ENCODE measurements around the gene MAP4K1.
"Not testable (repeated sequence)": the region's sequence is repeated elsewhere in the genome, so short reads cannot be mapped to it uniquely, and the experiment has no call there.

Gene MAP4K1

GRCh38 chr19:38632476-38633213 is 14.9 kb upstream of the MAP4K1 start:
- no peaks in the 10 kb centered on the region for H3K27me3 ChIP-seq (ENCODE audit: insufficient read depth, low read length)
- no peak overlapping the region for H2BK5ac ChIP-seq (ENCODE audit: low read depth, low read length, poor library complexity)
- H2BK120ac ChIP-seq (ENCODE audit: insufficient read depth, low read length, poor library complexity): no peak overlapping the region
- no peak overlapping the region for H3K23ac ChIP-seq (ENCODE audit: low read length)
- no peak overlapping the region for H2AK5ac ChIP-seq (ENCODE audit: low read length)
- peaks cover 10 to 14% of the 10 kb centered on the region in 2 experiments for H3K4me1 ChIP-seq (ENCODE audit: control insufficient read depth in 1 of 2, insufficient read depth in 2 of 2, low read length in 2 of 2)
- H2AFZ ChIP-seq (ENCODE audit: insufficient read depth, low read length, poor library complexity): no peak overlapping the region
- H3K18ac ChIP-seq (ENCODE audit: low read length): no peak overlapping the region
- no peaks in the 10 kb centered on the region for H3K79me2 ChIP-seq (ENCODE audit: control insufficient read depth, insufficient read depth, low read length, poor library complexity)
- H3K4me2 ChIP-seq (ENCODE audit: low read length): no peak overlapping the region
- H3K14ac ChIP-seq (ENCODE audit: low read length): no peak overlapping the region
- no peak overlapping the region for H3K27ac ChIP-seq (ENCODE audit: low read depth, low read length)
- H4K91ac ChIP-seq (ENCODE audit: low read depth, low read length): no peak overlapping the region
- H3K9ac ChIP-seq (ENCODE audit: low read length): no peak overlapping the region
- peaks cover 5% of the 10 kb centered on the region for H3K79me1 ChIP-seq (ENCODE audit: low read length)
- WGBS (ENCODE audit: extremely low coverage, insufficient coverage, insufficient read length): no CpG with 5 or more reads among the region's 16 CpGs
- H4K8ac ChIP-seq (ENCODE audit: low read depth, low read length): no peak overlapping the region
- H3K4me3 ChIP-seq (ENCODE audit: low read depth, low read length): no peak overlapping the region
- no peak overlapping the region for H2BK12ac ChIP-seq (ENCODE audit: low read length)
- no peak overlapping the region for H4K12ac ChIP-seq (ENCODE audit: low read depth, low read length)
- DNase-seq: no peak
- no peaks in the 10 kb centered on the region for H3K9me3 ChIP-seq (ENCODE audit: insufficient read depth, low read depth, low read length)
- H3K4ac ChIP-seq (ENCODE audit: low read depth, low read length): no peak overlapping the region
- H3K36me3 ChIP-seq (ENCODE audit: control insufficient read depth in 1 of 2, insufficient read depth in 2 of 2, low read length in 2 of 2): peaks cover 40 to 44% of the 10 kb centered on the region in 2 experiments

- not testable (repeated sequence) for H3K9me3 ChIP-seq (ENCODE audit: insufficient read depth, low read depth, low read length); H3K27me3 ChIP-seq (ENCODE audit: insufficient read depth, low read length); H3K27ac ChIP-seq (ENCODE audit: low read depth, low read length); H4K8ac ChIP-seq (ENCODE audit: low read depth, low read length); H3K14ac ChIP-seq (ENCODE audit: low read length); H3K18ac ChIP-seq (ENCODE audit: low read length); H4K91ac ChIP-seq (ENCODE audit: low read depth, low read length); H3K9ac ChIP-seq (ENCODE audit: low read length); H2AFZ ChIP-seq (ENCODE audit: insufficient read depth, low read length, poor library complexity); H2AK5ac ChIP-seq (ENCODE audit: low read length); H3K4me3 ChIP-seq (ENCODE audit: low read depth, low read length); H3K23ac ChIP-seq (ENCODE audit: low read length); H3K4ac ChIP-seq (ENCODE audit: low read depth, low read length); H3K4me2 ChIP-seq (ENCODE audit: low read length); H2BK12ac ChIP-seq (ENCODE audit: low read length); H4K12ac ChIP-seq (ENCODE audit: low read depth, low read length); DNase-seq; H2BK5ac ChIP-seq (ENCODE audit: low read depth, low read length, poor library complexity); H3K79me2 ChIP-seq (ENCODE audit: control insufficient read depth, insufficient read depth, low read length, poor library complexity); H2BK120ac ChIP-seq (ENCODE audit: insufficient read depth, low read length, poor library complexity); H3K79me1 ChIP-seq (ENCODE audit: low read length)
- WGBS (ENCODE audit: extremely low coverage, insufficient coverage, insufficient read length): no CpG with 5 or more reads among the region's 7 CpGs
- H3K4me1 ChIP-seq (ENCODE audit: control insufficient read depth in 1 of 2, insufficient read depth in 2 of 2, low read length in 2 of 2): peaks cover 7 to 11% of the 10 kb centered on the region in 2 experiments
- peaks cover 47 to 50% of the 10 kb centered on the region in 2 experiments for H3K36me3 ChIP-seq (ENCODE audit: control insufficient read depth in 1 of 2, insufficient read depth in 2 of 2, low read length in 2 of 2)
These were observed 14.2 kb upstream of the MAP4K1 start for GRCh38 chr19:38631811-38632475.

- H2BK120ac ChIP-seq (ENCODE audit: insufficient read depth, low read length, poor library complexity); H2BK5ac ChIP-seq (ENCODE audit: low read depth, low read length, poor library complexity); H2AK5ac ChIP-seq (ENCODE audit: low read length); H3K18ac ChIP-seq (ENCODE audit: low read length); H4K8ac ChIP-seq (ENCODE audit: low read depth, low read length); H3K27me3 ChIP-seq (ENCODE audit: insufficient read depth, low read length); H3K4me2 ChIP-seq (ENCODE audit: low read length); H3K4me1 ChIP-seq (ENCODE audit: control insufficient read depth in 1 of 2, insufficient read depth in 2 of 2, low read length in 2 of 2); H3K14ac ChIP-seq (ENCODE audit: low read length); H3K23ac ChIP-seq (ENCODE audit: low read length); H3K9ac ChIP-seq (ENCODE audit: low read length); H3K4ac ChIP-seq (ENCODE audit: low read depth, low read length); H3K79me2 ChIP-seq (ENCODE audit: control insufficient read depth, insufficient read depth, low read length, poor library complexity); H2BK12ac ChIP-seq (ENCODE audit: low read length); H3K27ac ChIP-seq (ENCODE audit: low read depth, low read length); H3K9me3 ChIP-seq (ENCODE audit: insufficient read depth, low read depth, low read length); H4K12ac ChIP-seq (ENCODE audit: low read depth, low read length); DNase-seq; H2AFZ ChIP-seq (ENCODE audit: insufficient read depth, low read length, poor library complexity); H3K4me3 ChIP-seq (ENCODE audit: low read depth, low read length); H4K91ac ChIP-seq (ENCODE audit: low read depth, low read length); H3K79me1 ChIP-seq (ENCODE audit: low read length): not testable (repeated sequence)
- peaks cover 51 to 56% of the 10 kb centered on the region in 2 experiments for H3K36me3 ChIP-seq (ENCODE audit: control insufficient read depth in 1 of 2, insufficient read depth in 2 of 2, low read length in 2 of 2)
- no CpG with 5 or more reads among the region's 11 CpGs for WGBS (ENCODE audit: extremely low coverage, insufficient coverage, insufficient read length)
These were observed 13.5 kb upstream of the MAP4K1 start for GRCh38 chr19:38631301-38631700.

GRCh38 chr19:38629568-38629967 is 11.8 kb upstream of the MAP4K1 start:
- WGBS (ENCODE audit: extremely low coverage, insufficient coverage, insufficient read length): no CpG with 5 or more reads among the region's 6 CpGs
- peaks cover 2% of the 10 kb centered on the region for H3K9me3 ChIP-seq (ENCODE audit: insufficient read depth, low read depth, low read length)

More at GRCh38 chr19:38629568-38629967, 11.8 kb upstream of the MAP4K1 start:
- H2AK5ac ChIP-seq (ENCODE audit: low read length): no peak overlapping the region
- no peak overlapping the region for H2BK5ac ChIP-seq (ENCODE audit: low read depth, low read length, poor library complexity)
- peaks cover 55 to 61% of the 10 kb centered on the region in 2 experiments for H3K36me3 ChIP-seq (ENCODE audit: control insufficient read depth in 1 of 2, insufficient read depth in 2 of 2, low read length in 2 of 2)
- no peaks in the 10 kb centered on the region for H3K79me1 ChIP-seq (ENCODE audit: low read length)
- no peak overlapping the region for H3K4me2 ChIP-seq (ENCODE audit: low read length)
- no peak overlapping the region for H2AFZ ChIP-seq (ENCODE audit: insufficient read depth, low read length, poor library complexity)
- H4K12ac ChIP-seq (ENCODE audit: low read depth, low read length): no peak overlapping the region
- no peaks in the 10 kb centered on the region for H3K27me3 ChIP-seq (ENCODE audit: insufficient read depth, low read length)
- H4K8ac ChIP-seq (ENCODE audit: low read depth, low read length): no peak overlapping the region
- H3K14ac ChIP-seq (ENCODE audit: low read length): no peak overlapping the region
- no peak overlapping the region for H3K27ac ChIP-seq (ENCODE audit: low read depth, low read length)
- DNase-seq: no peak
- H3K79me2 ChIP-seq (ENCODE audit: control insufficient read depth, insufficient read depth, low read length, poor library complexity): no peaks in the 10 kb centered on the region
- H3K4me3 ChIP-seq (ENCODE audit: low read depth, low read length): no peak overlapping the region
- no peak overlapping the region for H3K18ac ChIP-seq (ENCODE audit: low read length)
- no peak overlapping the region for H4K91ac ChIP-seq (ENCODE audit: low read depth, low read length)
- H3K9ac ChIP-seq (ENCODE audit: low read length): no peak overlapping the region
- no peak overlapping the region for H2BK120ac ChIP-seq (ENCODE audit: insufficient read depth, low read length, poor library complexity)
- no peak overlapping the region for H3K23ac ChIP-seq (ENCODE audit: low read length)
- no peak overlapping the region for H2BK12ac ChIP-seq (ENCODE audit: low read length)
- no peak overlapping the region for H3K4ac ChIP-seq (ENCODE audit: low read depth, low read length)
- H3K4me1 ChIP-seq (ENCODE audit: control insufficient read depth in 1 of 2, insufficient read depth in 2 of 2, low read length in 2 of 2): no peaks in the 10 kb centered on the region

All from trophoblast cell (in vitro differentiated cells and primary cell).